HG03196 (cell line): Measurements from ENCODE around the gene PAEP.

Experiments used
- ATAC-seq: cut with Tn5 transposase; IDR thresholded peaks from one replicate; pipeline ENCODE4 v1.9.1; 2021; ENCODE audit not compliant: unreplicated experiment

PAEP gene

DNA sequence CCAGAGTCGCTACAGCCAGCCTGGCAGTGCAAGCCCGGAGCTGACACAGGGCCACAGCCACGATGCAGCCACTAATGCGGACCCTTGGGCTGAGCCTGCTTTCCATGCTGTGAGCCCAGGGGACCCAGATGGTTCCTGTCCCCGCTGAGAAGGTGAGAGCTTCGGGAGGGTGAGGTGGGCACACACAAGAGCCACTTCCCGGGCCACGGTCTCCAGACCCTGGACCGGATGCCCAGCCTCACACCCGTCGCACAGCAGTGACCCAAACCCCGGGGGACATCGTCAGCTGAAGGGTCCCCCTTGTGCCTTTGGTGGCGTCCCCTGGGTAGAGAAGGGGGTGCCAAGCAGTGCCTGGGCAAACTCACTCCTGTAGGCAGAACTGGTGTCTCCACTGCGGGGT, 13.4 kb downstream of the PAEP start:
- ATAC-seq: no peak

DNA sequence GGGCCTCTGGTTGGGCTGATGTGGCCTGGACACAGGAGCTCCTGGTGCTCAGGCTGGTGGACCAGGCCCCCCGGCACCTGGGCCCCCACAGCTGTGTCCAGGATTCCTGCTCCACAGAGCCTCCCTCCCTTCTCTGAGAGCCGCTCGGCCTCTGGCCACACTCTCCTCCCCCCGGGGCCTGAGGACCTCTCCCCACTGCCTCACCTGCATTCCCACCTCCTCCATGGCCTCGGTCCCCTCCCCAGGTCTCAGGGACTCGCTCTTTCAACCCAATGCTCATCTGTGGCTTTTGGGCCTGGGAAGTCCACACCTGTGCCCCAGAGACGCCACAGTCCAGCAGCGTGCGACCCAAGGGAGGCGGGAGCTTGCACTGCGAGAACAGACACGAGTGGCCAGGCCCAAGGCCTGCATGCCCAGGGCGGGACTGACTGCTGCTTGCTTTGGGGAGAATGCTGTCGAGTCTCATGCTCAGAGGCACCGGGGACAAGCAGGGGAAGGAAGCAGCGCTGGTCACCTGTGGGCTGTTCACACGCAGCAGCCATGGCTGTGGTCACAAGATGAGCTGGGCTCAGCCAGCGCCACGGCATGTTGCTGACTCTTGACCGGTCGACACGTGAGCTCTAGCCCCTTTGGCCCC, 14.6 kb downstream of the PAEP start:
- ATAC-seq: no peak

GRCh38 chr9:135577256-135577655, 15.7 kb downstream of the PAEP start:
- no peak for ATAC-seq

DNA sequence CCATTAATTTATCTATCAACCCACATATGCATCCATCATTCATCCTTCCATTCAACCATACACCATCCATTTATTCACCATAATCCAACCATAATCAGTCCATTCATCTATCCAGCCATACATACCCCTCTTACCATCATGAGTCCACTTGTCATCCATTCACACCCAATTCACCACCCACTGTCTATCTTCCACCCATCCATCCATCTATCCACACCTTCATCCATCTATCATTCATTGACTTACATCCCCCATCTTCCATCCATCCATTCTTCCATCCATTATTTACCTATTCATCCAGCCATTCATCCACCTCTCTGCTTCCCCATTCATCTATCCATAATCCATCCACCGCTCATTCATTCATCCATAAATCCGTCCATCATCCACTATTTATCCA, 17.8 kb downstream of the PAEP start:
- no peak for ATAC-seq

DNA sequence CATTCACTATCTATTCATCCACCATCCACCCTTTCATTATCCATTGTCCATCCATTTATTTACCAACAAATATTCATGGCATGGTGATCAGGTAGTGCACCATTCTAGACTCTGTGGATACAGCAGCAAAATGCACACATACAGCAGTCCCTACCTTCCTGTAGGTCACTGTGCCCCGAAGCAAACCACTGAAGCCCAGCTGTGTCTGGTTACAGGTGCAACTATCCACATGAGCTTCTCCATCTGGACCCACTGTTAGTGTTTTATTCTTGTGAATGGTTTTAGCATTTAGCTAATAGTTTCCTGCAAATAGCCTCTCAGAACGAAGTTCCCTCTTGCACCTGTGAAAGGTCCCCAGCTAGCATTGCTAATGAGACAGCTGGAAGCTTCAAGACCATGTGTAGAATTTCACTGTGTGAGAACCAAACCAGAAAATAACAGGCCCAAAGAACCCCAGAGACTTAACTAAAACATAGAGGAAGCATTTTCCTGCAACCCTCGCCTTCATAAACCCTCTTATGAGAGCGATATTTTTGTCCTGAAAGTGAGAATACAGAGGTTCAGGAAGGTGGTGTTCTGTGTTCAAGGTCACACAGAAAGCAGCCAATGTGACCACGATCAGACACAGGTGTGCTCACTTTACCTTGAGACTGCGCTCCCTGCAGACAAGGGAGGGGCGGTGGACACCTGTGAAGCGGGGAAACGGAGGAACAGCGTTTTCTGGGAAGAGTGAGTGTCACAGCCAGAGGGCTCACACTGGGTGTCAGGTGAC, 18.5 kb downstream of the PAEP start:
- no peak for ATAC-seq

GRCh38 chr9:135580664-135581380, 19.3 kb downstream of the PAEP start:
- ATAC-seq: no peak

- no peak for ATAC-seq
Measured at GRCh38 chr9:135581636-135582426, 20.3 kb downstream of the PAEP start.

DNA sequence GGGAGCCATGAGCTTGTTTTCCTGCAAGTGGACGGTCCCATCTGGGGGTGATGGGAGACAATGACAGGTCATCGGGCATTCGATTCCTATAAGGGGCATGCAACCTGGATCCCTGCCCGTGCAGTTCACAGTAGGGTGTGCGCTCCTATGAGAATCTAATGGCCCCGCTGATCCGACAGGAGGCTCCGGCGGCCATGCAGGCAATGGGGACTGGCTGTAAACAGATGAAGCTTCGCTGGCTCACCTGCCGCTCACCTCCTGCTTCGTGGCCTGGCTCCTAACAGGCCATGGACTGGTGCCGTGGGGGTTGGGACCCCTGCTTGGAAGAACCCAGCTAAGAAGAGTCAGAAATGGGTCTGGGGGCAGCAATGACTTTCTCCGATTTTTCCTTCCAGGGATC, 21.0 kb downstream of the PAEP start:
- no peak for ATAC-seq

- no peak for ATAC-seq
Measured at GRCh38 chr9:135582966-135583687, 21.6 kb downstream of the PAEP start.

GRCh38 chr9:135583688-135584011, 22.1 kb downstream of the PAEP start:
- ATAC-seq: no peak

DNA sequence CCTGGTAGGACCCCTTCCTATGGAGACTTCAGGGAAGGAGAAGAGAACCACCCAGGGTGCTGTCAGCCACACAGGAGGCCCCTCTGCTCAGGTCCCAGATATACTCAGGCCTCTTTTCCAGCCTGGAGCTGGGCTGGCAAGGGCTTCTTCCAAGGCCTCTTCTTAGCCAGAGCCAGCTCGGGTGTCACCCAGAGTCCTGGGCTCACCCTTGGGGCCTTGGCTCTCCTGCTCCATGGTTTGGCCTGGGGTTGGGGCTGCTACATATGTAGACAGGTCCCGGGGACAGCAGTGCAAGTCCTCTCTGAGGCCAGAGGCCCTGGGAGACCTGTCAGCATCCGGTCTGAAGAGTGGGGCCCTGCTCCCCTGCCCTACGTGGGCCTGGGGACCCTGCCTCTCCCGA, 22.8 kb downstream of the PAEP start:
- ATAC-seq: no peak

DNA sequence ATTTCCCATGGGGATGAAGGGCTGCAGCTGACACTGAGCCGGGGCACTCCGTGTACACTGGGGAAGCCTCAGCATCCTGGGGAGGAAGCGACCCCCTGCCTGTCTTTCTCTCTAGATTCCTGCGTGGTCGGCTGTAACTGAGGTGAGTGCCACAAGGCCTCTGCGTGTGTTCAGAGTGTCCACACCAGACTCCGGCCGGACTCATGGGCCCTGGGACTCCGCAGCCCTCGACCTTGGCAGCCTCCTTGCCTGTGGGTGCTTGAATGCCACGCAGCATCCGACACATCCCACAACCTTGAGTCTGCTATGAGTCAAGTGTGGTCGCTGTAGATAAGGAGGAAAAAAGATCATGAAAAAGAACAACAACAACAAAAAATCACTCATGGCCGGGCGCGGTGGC, 23.4 kb downstream of the PAEP start:
- ATAC-seq: no peak

GRCh38 chr9:135586601-135587109, 25.1 kb downstream of the PAEP start:
- ATAC-seq: no peak

DNA sequence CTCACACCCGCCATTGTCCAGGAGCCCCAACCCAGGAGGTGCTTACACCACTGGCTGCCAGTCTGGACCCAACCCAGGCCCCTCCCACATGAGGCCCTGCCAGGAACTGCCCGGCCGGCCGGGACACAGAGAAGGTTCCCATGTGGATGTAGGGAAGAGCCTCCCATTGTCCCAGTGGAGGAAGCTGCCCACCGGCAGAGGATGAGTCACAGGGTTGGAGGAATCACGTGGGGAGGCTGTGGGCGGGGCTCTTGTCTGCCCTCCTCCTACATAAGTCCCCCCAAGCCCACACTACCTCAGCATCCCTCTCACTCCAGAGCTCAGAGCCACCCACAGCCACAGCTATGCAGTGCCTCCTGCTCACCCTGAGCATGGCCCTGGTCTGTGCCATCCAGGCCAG, 26.1 kb downstream of the PAEP start:
- no peak for ATAC-seq

GRCh38 chr9:135588371-135588770, 26.8 kb downstream of the PAEP start:
- ATAC-seq: no peak

DNA sequence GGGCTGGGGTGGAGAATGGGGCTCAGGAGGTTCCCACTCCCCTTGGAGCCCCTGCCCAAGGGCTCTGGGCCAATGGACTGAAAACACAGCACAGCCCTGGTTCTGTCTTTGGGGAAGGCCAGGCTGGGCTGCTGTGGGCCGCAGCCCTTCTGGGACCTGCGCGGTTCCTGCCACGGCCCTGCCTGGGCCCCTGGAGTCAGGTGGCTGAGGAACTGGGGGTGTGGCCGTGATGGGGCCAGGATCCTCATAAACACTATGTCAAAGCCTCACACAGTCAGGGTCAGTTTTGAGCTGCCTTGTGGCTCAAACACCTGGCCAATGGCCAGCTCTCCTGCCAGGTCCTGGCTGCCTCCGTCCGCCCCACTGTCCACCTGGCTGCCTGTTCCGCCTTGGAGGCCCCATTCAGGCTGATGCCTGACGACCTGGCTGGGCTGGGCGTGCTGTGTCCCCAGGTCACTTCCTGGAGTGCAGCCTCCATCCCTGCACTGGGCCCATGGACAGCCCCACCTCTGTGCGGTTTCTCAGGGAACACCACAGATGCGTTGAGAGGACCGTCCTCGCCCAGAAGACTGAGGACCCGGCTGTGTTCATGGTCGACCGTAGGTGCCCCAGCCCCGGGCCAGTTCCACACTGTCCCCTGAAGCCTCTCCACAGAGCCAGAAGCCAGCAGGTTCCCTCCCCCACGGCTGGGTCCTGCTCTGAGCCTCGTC, 27.5 kb downstream of the PAEP start:
- no peak for ATAC-seq

GRCh38 chr9:135589596-135590485, 28.3 kb downstream of the PAEP start:
- ATAC-seq: no peak

DNA sequence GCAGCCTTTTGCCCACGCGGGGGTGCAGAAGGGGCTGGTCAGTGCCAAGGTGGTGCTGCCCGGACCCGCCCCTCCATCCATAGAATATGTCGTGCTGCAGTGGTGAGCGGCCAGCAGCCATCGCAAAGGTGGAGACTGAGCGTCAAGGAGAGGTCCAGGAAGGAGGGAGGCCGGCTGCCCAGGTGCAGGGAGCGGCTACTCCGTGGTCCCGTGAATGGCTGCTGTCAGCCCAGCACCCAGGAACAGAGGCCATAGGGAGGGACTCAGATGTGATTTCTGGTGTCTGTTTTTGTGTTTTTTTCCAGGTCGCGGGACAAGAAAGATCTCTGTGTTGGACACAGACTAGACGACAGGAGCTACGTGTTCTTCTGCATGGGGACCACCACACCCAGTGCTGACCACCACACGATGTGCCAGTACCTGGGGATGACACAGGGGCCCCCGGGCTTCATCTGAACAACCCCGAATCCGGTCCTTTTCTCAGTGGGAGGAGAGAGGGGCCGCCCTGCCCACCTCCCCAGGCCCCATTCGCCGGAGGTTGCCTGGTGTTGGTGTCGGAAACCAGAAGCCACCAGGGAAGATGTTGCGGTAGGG, 29.0 kb downstream of the PAEP start:
- ATAC-seq: no peak
